Activated T-cell treated with anti-CD3 and anti-CD28 coated beads for 48 hours (primary cell): ENCODE data around the gene SPATA12.

Source experiments
- DNase-seq: peaks from one replicate; pipeline ENCODE4 v3.0.0-alpha.2; 2020; ENCODE audit warnings: low read depth

Gene SPATA12

DNA sequence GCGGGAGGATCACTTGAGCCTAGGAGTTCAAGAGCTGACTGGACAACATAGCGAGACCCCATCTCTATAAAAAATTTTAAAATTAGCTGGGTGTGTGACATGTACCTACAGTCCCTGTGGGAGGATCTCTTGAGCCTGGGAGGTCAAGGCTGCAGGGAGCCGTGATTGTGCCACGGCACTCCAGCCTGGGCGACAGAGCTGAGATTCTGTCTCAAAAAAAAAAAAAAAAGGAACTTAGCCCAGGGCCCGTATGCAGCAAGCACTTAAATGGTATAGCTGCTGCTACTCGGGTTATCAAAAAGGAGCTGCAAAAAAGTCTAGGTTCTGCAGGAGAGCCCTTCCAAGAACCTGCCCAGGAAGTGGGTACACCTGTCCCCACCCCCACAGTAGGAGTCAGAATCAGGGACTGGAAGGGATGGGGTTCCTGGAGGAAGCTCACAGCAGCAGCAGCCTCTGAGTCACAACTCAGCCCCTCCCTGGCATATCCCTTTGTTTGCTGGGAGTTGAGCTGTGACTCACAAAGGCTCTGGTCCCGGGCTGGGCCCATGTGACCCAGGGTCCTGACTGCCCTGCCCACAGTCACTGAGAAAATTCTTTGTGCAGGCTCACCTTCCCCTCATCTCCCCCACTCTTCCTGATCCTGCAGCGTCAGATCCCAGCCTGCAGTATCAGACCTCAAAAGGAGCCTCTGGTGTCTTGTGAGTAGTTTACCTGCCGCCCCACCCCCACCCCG is at the start of gene SPATA12:
Gene SPATA12, plus strand, starts transcription at position 576 of the 733 bp plus-strand sequence. CDS start 13,031 bp downstream, outside the sequence.
- no peak for DNase-seq

DNA sequence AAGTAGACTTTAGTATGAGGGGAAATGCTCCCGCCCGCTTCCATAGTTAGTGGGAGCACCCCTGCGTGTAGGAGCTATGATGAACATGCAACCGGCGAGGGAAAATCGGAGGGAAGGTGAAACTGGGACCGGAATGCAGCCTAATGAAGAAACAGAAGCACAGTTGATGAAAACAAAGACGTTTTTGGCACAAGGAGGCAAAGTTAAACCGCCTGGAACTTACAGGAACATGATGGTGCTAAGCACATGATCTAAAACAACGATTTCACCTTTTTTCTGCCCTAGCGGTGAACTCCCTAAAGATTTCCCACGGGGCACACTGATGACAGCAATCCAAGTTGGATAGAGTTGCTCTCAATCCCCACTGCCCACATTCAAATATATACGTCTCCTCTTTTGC is 49.4 kb upstream of the SPATA12 start:
- DNase-seq: no peak

- DNase-seq: no peak
Observed at GRCh38 chr3:57012847-57013246, 47.6 kb upstream of the SPATA12 start.

GRCh38 chr3:57015350-57015729 is 45.1 kb upstream of the SPATA12 start:
- DNase-seq: no peak

GRCh38 chr3:57015912-57016311 is 44.6 kb upstream of the SPATA12 start:
- no peak for DNase-seq

DNA sequence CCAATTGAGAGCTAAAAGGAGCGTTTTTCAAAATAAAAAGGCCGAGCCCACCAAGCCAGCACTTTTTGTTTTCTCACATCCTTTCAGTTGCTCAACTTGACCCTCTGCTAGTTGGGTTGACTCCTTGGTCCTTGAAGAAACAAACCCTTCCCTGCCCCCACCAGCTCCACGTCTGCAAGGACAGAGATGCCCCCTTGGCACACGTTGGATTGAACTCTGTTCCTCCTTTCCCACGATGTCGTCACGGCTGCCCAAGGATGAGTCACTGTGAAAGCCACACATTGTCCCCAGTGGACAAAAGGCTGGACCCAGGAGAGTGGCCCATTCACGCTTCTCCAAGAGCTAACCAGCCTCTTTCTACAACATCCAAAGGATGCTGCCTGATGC is 43.0 kb upstream of the SPATA12 start:
- no peak for DNase-seq

DNA sequence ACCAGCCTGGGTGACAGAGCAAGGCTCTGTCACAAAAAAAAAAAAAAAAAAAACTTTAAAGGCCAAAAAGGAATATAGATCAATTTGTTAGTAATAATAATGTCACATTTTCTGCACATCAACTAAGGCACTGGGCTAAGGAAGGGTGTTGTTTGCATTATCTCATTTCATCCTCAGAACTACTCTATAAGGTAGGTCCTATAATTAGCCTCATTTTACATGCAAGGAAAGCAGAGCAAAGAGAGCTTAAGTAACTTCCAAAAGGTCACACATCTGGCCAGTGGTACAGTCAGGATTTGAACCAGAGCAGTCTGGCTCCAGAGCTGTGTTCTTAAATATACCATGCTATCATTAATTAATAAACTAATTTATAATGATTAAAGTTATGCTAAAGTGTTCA is 42.2 kb upstream of the SPATA12 start:
- DNase-seq: no peak

- no peak for DNase-seq
Observed at GRCh38 chr3:57019057-57019456, 41.4 kb upstream of the SPATA12 start.

- no peak for DNase-seq
Observed at GRCh38 chr3:57025237-57025636, 35.2 kb upstream of the SPATA12 start.

GRCh38 chr3:57026944-57027343 is 33.5 kb upstream of the SPATA12 start:
- no peak for DNase-seq

- no peak for DNase-seq
Observed at GRCh38 chr3:57029383-57029782, 31.1 kb upstream of the SPATA12 start.

- DNase-seq: no peak
Observed at GRCh38 chr3:57029924-57030323, 30.5 kb upstream of the SPATA12 start.

DNA sequence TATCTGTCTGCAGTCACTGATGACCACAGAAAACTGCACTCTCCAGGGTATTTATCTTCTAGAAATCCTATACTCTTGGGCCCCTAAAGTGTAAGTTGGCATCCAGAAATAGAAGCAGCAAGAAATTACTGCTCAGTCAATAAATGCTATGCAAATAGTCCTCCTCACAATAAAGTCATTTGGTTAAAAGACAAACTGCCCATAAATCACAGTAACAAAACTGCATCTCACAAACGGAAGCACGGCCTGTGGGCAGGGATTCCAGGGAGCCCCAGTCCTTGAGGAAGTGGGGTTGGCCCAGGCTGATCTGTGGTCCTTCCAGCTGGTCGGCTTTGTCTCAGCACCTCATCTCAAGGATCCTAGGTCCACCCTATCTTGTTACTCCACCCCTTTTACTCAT is 29.7 kb upstream of the SPATA12 start:
- DNase-seq: no peak

DNA sequence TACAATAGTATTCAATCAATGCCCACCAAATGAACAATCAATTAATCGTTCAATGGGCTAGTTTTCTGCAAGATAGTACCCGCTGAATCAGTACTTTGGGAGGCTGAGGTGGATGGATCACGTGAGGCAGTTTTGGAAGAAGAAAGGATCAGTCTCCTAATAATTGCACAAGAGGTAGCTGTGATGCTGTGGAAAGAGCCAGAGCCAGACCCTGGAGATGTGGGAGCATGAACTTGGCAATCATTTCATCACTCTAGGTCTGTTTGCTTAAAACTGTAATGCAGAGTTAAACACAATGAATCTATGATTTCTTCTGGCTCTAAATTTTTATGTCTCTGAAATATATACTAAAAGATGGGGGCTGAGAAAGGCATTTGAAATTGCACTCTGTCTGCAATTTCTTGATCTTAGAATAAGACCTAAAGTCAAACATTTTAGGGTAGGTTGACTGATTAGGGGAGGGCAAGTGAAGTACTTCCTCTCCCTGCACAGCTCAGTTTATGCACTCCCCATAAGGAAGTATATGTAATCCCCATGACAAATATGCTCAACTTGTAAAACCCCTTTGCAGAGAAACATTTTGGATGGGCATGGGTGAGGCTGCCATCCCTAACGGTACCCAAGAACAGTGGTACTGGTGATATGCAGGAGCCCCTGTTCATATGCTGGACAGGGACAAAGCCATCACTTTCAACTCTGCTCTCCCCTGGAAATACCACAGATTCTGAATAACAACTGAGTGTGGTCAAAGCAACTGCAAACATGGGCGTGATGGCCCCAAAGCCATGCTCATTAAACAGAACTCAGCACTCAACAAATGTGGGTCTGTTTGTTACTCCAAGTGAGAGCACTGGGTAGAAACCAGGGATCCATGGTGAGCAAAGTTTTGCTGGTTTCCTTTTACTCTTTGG is 28.6 kb upstream of the SPATA12 start:
- no peak for DNase-seq

DNA sequence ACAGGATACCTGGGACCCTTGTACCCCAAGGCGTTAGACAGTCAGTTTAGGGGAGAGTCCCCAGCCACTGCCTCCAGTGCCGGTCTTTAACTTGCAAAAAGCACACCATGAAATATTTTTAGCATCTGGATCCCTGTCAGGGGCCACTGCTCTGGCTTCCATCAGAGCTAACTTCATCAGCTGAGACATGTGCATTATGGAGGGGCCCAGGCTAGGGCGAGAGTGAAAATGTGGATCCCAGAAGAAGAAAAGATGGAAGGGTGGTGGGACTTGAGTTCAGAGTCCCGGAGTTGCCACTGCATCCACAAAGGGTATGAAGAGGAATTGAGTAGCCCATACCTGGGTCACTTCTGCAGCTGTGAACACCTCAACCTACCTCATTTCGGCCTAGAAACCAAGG is 23.5 kb upstream of the SPATA12 start:
- DNase-seq: no peak

GRCh38 chr3:57038466-57039164 is 21.8 kb upstream of the SPATA12 start:
- DNase-seq: no peak

DNA sequence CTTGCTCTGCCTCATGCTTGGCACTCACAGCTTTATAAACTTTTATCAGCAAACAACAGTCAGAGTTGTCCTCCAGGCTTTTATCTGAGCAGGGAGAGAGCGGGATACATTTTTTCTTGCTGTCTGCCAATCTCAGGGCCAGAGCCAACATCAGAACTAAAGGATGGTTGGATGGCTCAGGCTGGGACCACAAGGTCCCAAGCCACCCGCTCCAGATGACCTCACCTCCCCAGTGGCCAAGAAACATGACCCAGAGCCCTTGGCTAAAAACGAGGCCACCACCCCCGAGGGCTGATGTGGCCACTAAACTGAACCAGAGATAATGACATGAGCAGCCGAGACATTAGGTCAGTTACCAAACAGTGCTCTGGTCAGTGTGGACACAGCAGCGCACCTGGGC is 18.8 kb upstream of the SPATA12 start:
- no peak for DNase-seq

DNA sequence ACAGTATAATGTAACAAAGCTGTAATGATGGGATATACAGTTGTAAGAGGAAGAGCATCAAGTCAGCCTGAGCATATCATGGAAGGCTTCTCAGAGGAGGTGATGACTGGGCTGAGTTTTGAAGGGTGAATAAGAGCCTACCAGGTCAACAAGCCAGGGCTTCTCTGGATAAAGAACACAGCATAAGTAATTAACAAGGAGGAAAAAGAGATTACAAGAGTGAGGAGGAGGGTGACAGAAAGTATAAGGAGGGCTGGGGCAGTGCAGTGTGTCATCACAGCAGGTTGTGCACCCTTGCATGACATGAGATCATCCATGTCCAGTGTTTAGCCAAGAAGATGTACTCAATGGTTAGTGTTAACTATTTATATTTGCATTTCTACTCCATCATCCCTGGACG is 16.9 kb upstream of the SPATA12 start:
- no peak for DNase-seq

GRCh38 chr3:57046101-57046765 is 14.2 kb upstream of the SPATA12 start:
- DNase-seq: no peak

DNA sequence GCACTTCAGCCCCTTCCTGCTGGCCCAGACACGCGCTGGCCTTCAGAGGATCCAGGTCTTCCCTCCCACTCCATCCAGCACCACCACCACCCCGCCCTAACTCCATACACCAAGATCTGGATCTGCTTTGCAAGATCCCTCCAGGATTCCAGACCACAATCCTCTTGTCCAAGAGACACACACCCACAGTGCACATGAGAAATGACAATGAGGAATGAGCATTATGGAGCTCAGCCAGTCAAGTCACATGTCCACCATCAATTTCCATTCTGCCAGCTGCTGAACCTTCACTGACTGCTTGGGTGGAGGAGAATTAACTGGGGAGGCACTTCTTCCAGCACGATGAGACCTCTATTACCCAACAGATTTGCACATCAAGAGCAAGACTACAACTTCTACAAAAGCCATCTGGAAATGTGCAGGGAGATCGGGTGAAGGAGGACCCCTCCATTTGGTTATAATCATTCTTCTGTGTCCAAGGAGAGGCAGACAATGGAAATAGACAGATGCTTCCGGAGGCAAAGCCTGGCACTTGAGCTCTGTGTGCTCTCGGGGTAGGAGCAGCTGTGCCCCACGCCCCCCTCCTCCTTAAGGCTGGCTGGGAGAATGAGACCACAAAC is 12.3 kb upstream of the SPATA12 start:
- no peak for DNase-seq

DNA sequence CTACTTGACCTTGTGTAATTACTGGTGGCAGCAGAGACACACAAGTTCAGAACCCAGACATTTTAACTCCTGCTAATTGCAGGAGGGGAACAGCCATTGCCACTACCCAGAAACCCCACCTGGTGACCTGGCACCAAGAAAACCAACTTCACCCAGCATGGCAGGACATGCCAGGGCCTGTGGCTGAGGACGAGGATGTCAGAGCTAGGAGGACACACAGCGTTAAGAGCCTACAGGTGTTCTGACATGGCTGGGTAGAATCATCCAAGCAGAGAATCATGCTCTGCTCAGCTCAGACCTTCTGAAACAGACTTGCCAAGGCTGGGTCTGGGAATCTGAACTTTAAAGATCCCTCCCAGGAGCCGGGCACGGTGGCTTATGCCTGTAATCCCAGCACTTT is 11.7 kb upstream of the SPATA12 start:
- DNase-seq: no peak

DNA sequence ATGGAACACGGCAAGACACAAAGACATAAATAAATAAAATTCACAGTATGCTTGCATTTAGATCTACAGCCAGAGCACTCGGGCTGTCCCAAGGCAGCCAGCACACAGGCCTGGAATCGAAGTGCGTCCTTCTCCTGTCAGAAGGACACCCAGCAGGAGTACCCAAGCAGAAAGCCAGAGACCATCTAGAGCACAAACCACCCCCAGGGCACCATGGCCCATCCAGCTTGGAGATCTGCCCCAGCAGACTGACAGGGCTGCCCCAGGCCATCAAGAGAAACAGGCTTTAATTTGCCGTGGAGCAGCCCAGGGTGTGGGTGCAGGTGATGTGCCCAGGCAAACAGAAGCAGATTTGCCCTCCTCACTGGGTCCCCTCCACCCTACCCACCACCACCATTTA is 7.8 kb upstream of the SPATA12 start:
- DNase-seq: no peak
